K562 (cell line): ENCODE measurements around the gene DNAJC8. TPM values are rescaled to one million over a fixed set of nuclear protein-coding genes. Genes with fewer than 3 reads are reported as not detected.

Experiments
- ATAC-seq: fragments of 200-7000 bp; cut with Tn5 transposase; 3 replicates; pipeline ENCODE4 v1.9.1; 2020; ENCODE audit warnings: moderate library complexity
- BruUV-seq: library from RNA; stranded (reverse); fragments of 400-500 nt; replicated peaks from 2 replicates; lab custom pipeline; 2021; lab: Mats Ljungman, UMichigan
- CTCF ChIA-PET: fragments of 300-600 bp; formaldehyde crosslinking; extraction: SDS; loops from one replicate; lab custom pipeline; 2021; ENCODE audit warnings: low intra/inter-chr PET ratio; lab: Yijun Ruan, JAX
- POLR2A ChIA-PET: fragments of 300-600, 350-650 bp; sonication (Branson Sonifier 250); formaldehyde crosslinking; extraction: SDS; loops from one replicate; lab custom pipeline; 2021; ENCODE audit warnings: antibody characterized with exemption, inconsistent platforms; lab: Yijun Ruan, JAX
- DNase-seq, 4 experiments: peaks; one replicate each; pipeline versions ENCODE4 v3.0.0 to v3.0.0-alpha.2; 2011 to 2018; ENCODE audit warnings: low spot score in 3 of 4, mixed read lengths in 3 of 4; ENCODE audit errors: extremely low read depth in 1 of 4
- FAIRE-seq: peaks from 2 replicates; lab custom pipeline; 2011; peaks lifted over from hg19 to GRCh38; lab: Jason Lieb, UNC
- H2AFZ ChIP-seq: 2 replicates; pipeline ENCODE4 v1.6.0; 2011; ENCODE audit warnings: low read depth, low read length, control low read depth, inconsistent platforms
- H3K27ac ChIP-seq: fragments of 200-600 bp; 3 replicates; pipeline ENCODE4 v1.8.0; 2011; ENCODE audit warnings: low read depth, mild to moderate bottlenecking, control low read depth, inconsistent platforms, low read length, moderate library complexity, mixed read lengths; ENCODE audit errors: extremely low read depth
- H3K27me3 ChIP-seq, 2 experiments: fragments of 300-600 bp in 1 of 2; 2 replicates in 1 of 2; 3 replicates in 1 of 2; pipeline versions ENCODE4 v1.6.0 to v1.8.0; 2011; ENCODE audit warnings: inconsistent platforms in 2 of 2, low read length in 2 of 2, mild to moderate bottlenecking in 1 of 2, mixed read lengths in 1 of 2, moderate library complexity in 1 of 2; ENCODE audit not compliant: control insufficient read depth in 2 of 2, insufficient read depth in 2 of 2
- H3K36me3 ChIP-seq: fragments of 300-600 bp; 3 replicates; pipeline ENCODE4 v1.8.0; 2011; ENCODE audit warnings: mild to moderate bottlenecking, low read length, inconsistent platforms; ENCODE audit not compliant: control insufficient read depth, insufficient read depth
- H3K4me1 ChIP-seq, 2 experiments: fragments of 200-600 bp in 1 of 2; replicated peaks in 1 of 2; 2 replicates in 1 of 2; 3 replicates in 1 of 2; pipeline versions ENCODE4 v1.5.1 to v1.8.0; 2011; ENCODE audit warnings: inconsistent platforms in 2 of 2, low read length in 2 of 2, mild to moderate bottlenecking in 1 of 2, mixed read lengths in 1 of 2, moderate library complexity in 1 of 2; ENCODE audit not compliant: control insufficient read depth in 2 of 2, insufficient read depth in 2 of 2
- H3K4me2 ChIP-seq: 2 replicates; pipeline ENCODE4 v1.6.1; 2011; ENCODE audit warnings: low read length, control low read depth, inconsistent platforms, mixed read lengths; ENCODE audit not compliant: insufficient read depth
- H3K4me3 ChIP-seq: fragments of 200-600 bp; sonication (generic), shearing (Covaris generic); 2 replicates; pipeline ENCODE4 v1.5.1; 2016; ENCODE audit warnings: control low read depth, inconsistent platforms
- H3K79me2 ChIP-seq: fragments of 200-600 bp; 3 replicates; pipeline ENCODE4 v1.8.0; 2011; ENCODE audit warnings: low read length, inconsistent platforms; ENCODE audit not compliant: control insufficient read depth, insufficient read depth
- H3K9ac ChIP-seq, 2 experiments: 2 replicates each; pipeline versions ENCODE4 v1.6.0 to v1.6.1; 2011; ENCODE audit warnings: low read depth in 2 of 2, low read length in 2 of 2, control low read depth in 1 of 2, inconsistent platforms in 1 of 2, mild to moderate bottlenecking in 1 of 2, mixed read lengths in 1 of 2; ENCODE audit not compliant: insufficient read depth in 1 of 2
- H3K9me1 ChIP-seq: one replicate; pipeline ENCODE4 v1.6.0; 2011; ENCODE audit warnings: inconsistent platforms, mild to moderate bottlenecking, low read length, moderate library complexity; ENCODE audit not compliant: control insufficient read depth, insufficient read depth
- H3K9me3 ChIP-seq: replicated peaks from 2 replicates; pipeline ENCODE4 v1.5.1; 2011; ENCODE audit warnings: low read depth, low read length, inconsistent platforms; ENCODE audit not compliant: control insufficient read depth, insufficient read depth
- H4K20me1 ChIP-seq: replicated peaks from 2 replicates; pipeline ENCODE4 v1.6.1; 2011; ENCODE audit warnings: low read length, inconsistent platforms, mixed read lengths; ENCODE audit not compliant: control insufficient read depth, insufficient read depth
- ADNP ChIP-seq: fragments of 200-800 bp; sonication (Bioruptor generic); IDR thresholded peaks from 2 replicates; pipeline ENCODE4 v1.6.1; 2016; ENCODE audit warnings: missing genetic modification characterization, missing compliant biosample characterization
- BCOR ChIP-seq: fragments of 450-650 bp; IDR thresholded peaks from 2 replicates; pipeline ENCODE4 v1.6.1; 2016
- KDM1A ChIP-seq, 2 experiments: fragments of 450-650 bp; IDR thresholded peaks; 2 replicates each; pipeline ENCODE4 v1.6.1; 2016; ENCODE audit warnings: mild to moderate bottlenecking in 2 of 2
- RBM25 ChIP-seq: fragments of 200-400 bp; formaldehyde crosslinking; IDR thresholded peaks from 2 replicates; pipeline ENCODE4 v1.6.1; 2018; ENCODE audit warnings: low read length, low read depth, moderate library complexity; ENCODE audit not compliant: severe bottlenecking
- RCOR1 ChIP-seq, 2 experiments: IDR thresholded peaks; 2 replicates each; pipeline ENCODE4 v1.6.1; 2012; ENCODE audit warnings: low read depth in 2 of 2, low read length in 2 of 2, borderline replicate concordance in 1 of 2, improper control_type of control experiment in 1 of 2
- ZBED1 ChIP-seq: IDR thresholded peaks from 2 replicates; pipeline ENCODE4 v1.6.1; 2014
- ZBTB8A ChIP-seq: fragments of 450-650 bp; IDR thresholded peaks from 2 replicates; pipeline ENCODE4 v1.6.1; 2018; ENCODE audit warnings: mild to moderate bottlenecking, moderate library complexity; ENCODE audit not compliant: partially characterized antibody
- WGBS: fragments of 100-300 bp; shearing (Covaris generic); methylation state at CpG from one replicate; pipeline ENCODE4 v1.1.6; 2016; ENCODE audit warnings: low coverage, mixed read lengths; ENCODE audit not compliant: insufficient coverage; ENCODE audit errors: missing lambda C conversion rate; 5-methylcytosine and 5-hydroxymethylcytosine counted together
- in situ Hi-C: fragments of 300-500 bp; cut with MboI; formaldehyde crosslinking; loops from 4 replicates; pipeline ENCODE4 v1.15.0; 2018; ENCODE audit warnings: inconsistent platforms, mixed read lengths
- intact Hi-C: fragments of 100-400 bp; cut with micrococcal nuclease; formaldehyde crosslinking; loops from 2 replicates; pipeline ENCODE4 v1.14.2; 2022
- polyA plus RNA-seq, 8 experiments: library from polyadenylated mRNA; depleted of rRNA in 4 of 8; stranded (reverse) in 5 of 8; unstranded in 3 of 8; fragments of >200 nt; fragmentation: Nextera tagmentation in 2 of 8; fragmentation: Illumina TruSeq in 1 of 8; extraction: Ambion mirVana in 2 of 8; extraction: Trizol in 1 of 8; gene quantifications; 2 replicates each; pipeline versions ENCODE4 v1.2.1 to v1.2.3, GENCODE V29; 2011 to 2014; ENCODE audit warnings: inconsistent platforms in 1 of 8, missing spikeins in 1 of 8
- total RNA-seq, 7 experiments: library from RNA; depleted of rRNA in 6 of 7; stranded (reverse); fragments of >200 nt in 6 of 7; fragmentation: Illumina TruSeq in 2 of 7; extraction: Trizol in 2 of 7; gene quantifications; 2 replicates each; pipeline versions ENCODE4 v1.2.1 to v1.2.3, GENCODE V29; 2011 to 2021; ENCODE audit warnings: low replicate concordance in 1 of 7

DNAJC8 gene
- total and polyA plus RNA-seq, 9 of the 15 experiments (the other 6 are each of a cell fraction or from before 2014, with no cell fraction given) = 143 to 508 (median 209) TPM

DNA sequence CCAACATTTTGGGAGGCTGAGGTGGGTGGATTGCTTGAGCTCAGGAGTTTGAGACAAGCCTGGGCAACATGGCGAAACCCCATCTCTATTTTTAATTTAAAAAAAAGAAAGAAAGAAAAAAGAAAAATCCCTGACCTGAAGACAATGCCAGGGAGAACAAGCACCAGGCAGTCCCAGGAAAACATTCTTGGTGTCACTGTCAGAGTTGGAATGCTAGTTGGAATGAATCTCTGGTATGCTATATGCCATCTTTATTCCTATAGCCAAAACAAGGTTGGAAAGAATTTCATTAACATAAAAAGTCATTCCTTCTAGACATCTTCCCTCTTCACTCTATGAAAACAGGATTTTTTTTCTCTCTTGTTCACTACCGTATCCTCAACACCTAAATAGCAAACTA lies 2.8 kb downstream of the DNAJC8 start:
- no peak overlapping the region for H3K4me3 ChIP-seq
- peaks cover 61% of the 10 kb centered on the region for H3K36me3 ChIP-seq
- TF ChIP-seq ZBTB8A = no peak
- ATAC-seq (no peak), DNase-seq (no peak), FAIRE-seq (no peak)
- BruUV-seq = no TSS peak
- in situ Hi-C loops = no loop called here
- H3K79me2 ChIP-seq = peaks cover 56% of the 10 kb centered on the region
- H3K27ac ChIP-seq = no peak overlapping the region
- POLR2A ChIA-PET = interaction anchor here (0.6 kb wide), 1 partner anchor 30 kb away, joined by 3 read pairs; no protein-coding TSS in a partner anchor
- peaks cover 3% of the 10 kb centered on the region for H3K9me1 ChIP-seq
- no peaks in the 10 kb centered on the region for H3K27me3 ChIP-seq
- 96% methylated on average over 2 of the region's 2 CpGs for WGBS
- H4K20me1 ChIP-seq = no peaks in the 10 kb centered on the region; the same call in 1 of the 2 replicates
- no peak overlapping the region for H3K4me2 ChIP-seq
- H3K4me1 ChIP-seq = peaks cover 5 to 28% of the 10 kb centered on the region in 2 experiments; a peak in 4 of 5 replicates
- intact Hi-C loops = loop anchor here (10.0 kb wide), 1 partner anchor 415 kb away; the partner anchor contains the start of genes RNU11 and TAF12
- no peaks in the 10 kb centered on the region for H3K9me3 ChIP-seq
- CTCF ChIA-PET = no interaction called here
- no peak overlapping the region for H2AFZ ChIP-seq
- H3K9ac ChIP-seq = no peak overlapping the region

DNA sequence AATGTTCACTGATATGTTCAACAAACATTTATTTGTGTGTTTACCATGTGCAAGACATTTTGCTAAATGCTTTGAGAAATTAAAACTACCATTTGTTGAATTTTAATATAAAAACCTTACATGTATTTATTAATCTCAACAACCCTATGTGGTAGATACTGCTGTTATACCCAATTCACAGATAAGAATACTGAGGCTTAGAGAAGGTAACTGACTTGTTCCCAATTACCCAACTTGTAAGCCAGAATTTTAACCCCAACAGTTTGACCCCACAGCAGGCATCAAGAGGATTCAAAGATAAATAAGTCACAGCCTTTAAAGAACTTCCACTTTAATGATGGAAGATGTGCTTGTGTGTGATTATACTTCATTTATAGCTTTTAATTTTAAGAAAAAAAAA lies 3.7 kb downstream of the DNAJC8 start:
- no peaks in the 10 kb centered on the region; the same call in 1 of the 2 replicates for H4K20me1 ChIP-seq
- H3K4me1 ChIP-seq = peaks cover 5 to 26% of the 10 kb centered on the region in 2 experiments; a peak in 4 of 5 replicates
- no peaks in the 10 kb centered on the region for H3K9me3 ChIP-seq
- DNase-seq = no peak
- H3K27me3 ChIP-seq = no peaks in the 10 kb centered on the region
- peaks cover 3% of the 10 kb centered on the region for H3K9me1 ChIP-seq
- in situ Hi-C loops (no loop called here), intact Hi-C loops (no loop called here)
- POLR2A ChIA-PET = no interaction called here
- no peak overlapping the region for H3K27ac ChIP-seq
- BruUV-seq = no TSS peak
- H3K79me2 ChIP-seq = peaks cover 59% of the 10 kb centered on the region
- no peak for ATAC-seq
- peaks cover 70% of the 10 kb centered on the region for H3K36me3 ChIP-seq
- H2AFZ ChIP-seq = no peak overlapping the region
- TF ChIP-seq ADNP (tag) (peak; percentile 82), RBM25 (peak; percentile 92), BCOR (peak; percentile 80), RCOR1 (IDR thresholded peaks at IDR 0.05; ENCODE audit: borderline replicate concordance in 1 of 2, low read depth in 2 of 2, low read length in 2 of 2) (0 out of 4 replicates have a peak, but pooled peaks of 1 of the 2 experiments have one; percentile 20), ZBED1 (no peak), KDM1A (IDR thresholded peaks at IDR 0.05) (peak in 1 of 2 experiments; percentile 67; a peak in 2 of 4 replicates)
- no peak for FAIRE-seq
- CTCF ChIA-PET = no interaction called here
- H3K9ac ChIP-seq = no peak overlapping the region
- no peak overlapping the region for H3K4me3 ChIP-seq
- no peak overlapping the region for H3K4me2 ChIP-seq
